HG03139 (cell line): Measurements from ENCODE around the gene TRIM47.

Source experiments
- ATAC-seq: cut with Tn5 transposase; IDR thresholded peaks from one replicate; pipeline ENCODE4 v1.9.1; 2021; ENCODE audit not compliant: unreplicated experiment

TRIM47 gene

GRCh38 chr17:75848523-75849278, 29.7 kb downstream of the TRIM47 start:
- no peak for ATAC-seq

GRCh38 chr17:75847614-75848522, 30.5 kb downstream of the TRIM47 start:
- ATAC-seq = no peak

- no peak for ATAC-seq
Measured at GRCh38 chr17:75846692-75847613, 31.4 kb downstream of the TRIM47 start.

- no peak for ATAC-seq
Measured at GRCh38 chr17:75845933-75846691, 32.3 kb downstream of the TRIM47 start.

- ATAC-seq = peak; percentile 76
Measured at GRCh38 chr17:75845058-75845711, 33.2 kb downstream of the TRIM47 start.

GRCh38 chr17:75844530-75845057, 33.8 kb downstream of the TRIM47 start:
- ATAC-seq = no peak

- no peak for ATAC-seq
Measured at GRCh38 chr17:75843577-75844529, 34.5 kb downstream of the TRIM47 start, which contains the start of gene UNC13D. UNC13D (minus strand) TSS chr17:75844404; CDS start chr17:75844337, 67 bp downstream.

- ATAC-seq = no peak
Measured at GRCh38 chr17:75842963-75843576, 35.3 kb downstream of the TRIM47 start.

GRCh38 chr17:75842411-75842810, 36.0 kb downstream of the TRIM47 start:
- no peak for ATAC-seq

- no peak for ATAC-seq
Measured at GRCh38 chr17:75840799-75841164, 37.6 kb downstream of the TRIM47 start.

- no peak for ATAC-seq
Measured at GRCh38 chr17:75839942-75840798, 38.2 kb downstream of the TRIM47 start.

- ATAC-seq = no peak
Measured at GRCh38 chr17:75838410-75838809, 40.0 kb downstream of the TRIM47 start.

- no peak for ATAC-seq
Measured at GRCh38 chr17:75837899-75838298, 40.5 kb downstream of the TRIM47 start.

- no peak for ATAC-seq
Measured at GRCh38 chr17:75836605-75837004, 41.8 kb downstream of the TRIM47 start.

GRCh38 chr17:75835654-75835987, 42.8 kb downstream of the TRIM47 start:
- no peak for ATAC-seq

- ATAC-seq = no peak
Measured at GRCh38 chr17:75834928-75835653, 43.3 kb downstream of the TRIM47 start.
